Omental fat pad (tissue), 4 donors: Measurements from ENCODE around the gene ZG16B. TPM values are rescaled to one million over a fixed set of nuclear protein-coding genes. Genes with fewer than 3 reads are reported as not detected.

Experiments used
- ATAC-seq: fragments of 150-250 bp; one replicate; pipeline ENCODE4 v1.9.1; 2016; ENCODE audit warnings: mild to moderate bottlenecking, moderate library complexity; ENCODE audit not compliant: low FRiP score
- DNase-seq: peaks from one replicate; pipeline ENCODE4 v3.0.0-alpha.2; 2019; ENCODE audit warnings: low spot score
- total RNA-seq, 4 donors: library from RNA; depleted of rRNA; stranded (reverse); fragments of >200 nt; gene quantifications; one replicate each; pipeline ENCODE4 v1.1.0, GENCODE V29; 2016
- TF ChIP-seq, protein P1 (sequence below), 3 donors: fragments of 450-650 bp; IDR thresholded peaks; one replicate each; pipeline ENCODE4 v1.5.1; 2016 to 2017; ENCODE audit warnings: antibody characterized with exemption in 3 of 3, mild to moderate bottlenecking in 3 of 3, moderate library complexity in 2 of 3

The ZG16B gene
- total RNA-seq, 4 donors from 2014 or later, result 1.0 TPM; not detected in 3

DNA sequence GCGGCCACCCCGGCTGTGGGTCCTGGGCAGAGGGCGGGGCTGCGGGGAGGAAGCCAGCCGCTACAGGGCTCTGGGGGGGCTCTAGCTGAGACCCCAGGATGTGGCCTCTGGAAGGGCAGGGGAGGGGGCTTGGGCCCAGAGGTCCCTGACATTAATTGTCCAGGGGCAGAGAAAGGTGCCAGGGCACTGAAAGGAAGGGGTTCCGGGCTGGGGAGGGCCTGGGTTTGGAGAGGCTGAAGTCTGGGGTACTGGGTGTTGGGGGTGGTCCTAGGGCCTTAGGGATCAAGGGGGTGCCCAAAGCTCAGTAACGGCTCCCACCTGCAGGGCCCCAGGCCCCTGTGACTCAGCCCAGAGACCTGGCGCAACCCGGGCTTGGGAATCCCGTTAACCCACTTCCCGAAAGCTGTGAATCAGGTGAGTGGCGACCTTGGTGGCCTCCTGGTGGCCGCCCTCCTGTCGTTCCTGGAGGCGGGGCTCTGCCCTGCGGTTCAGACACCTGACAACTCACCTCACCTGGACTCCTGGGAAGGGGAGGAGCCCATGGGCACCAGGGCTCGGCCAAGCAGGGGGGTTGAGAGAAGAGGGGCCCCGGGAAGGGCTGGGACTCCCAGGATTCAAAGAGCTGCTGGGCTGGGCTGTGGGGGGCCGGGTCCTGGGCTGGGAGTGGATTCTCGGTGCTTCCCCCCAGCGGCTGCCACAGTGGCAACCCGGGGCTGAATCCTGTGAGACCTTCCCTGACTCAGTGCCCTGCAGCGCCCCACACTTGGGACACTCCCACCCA, 28.3 kb downstream of the ZG16B start:
- TF ChIP-seq, protein P1, sequence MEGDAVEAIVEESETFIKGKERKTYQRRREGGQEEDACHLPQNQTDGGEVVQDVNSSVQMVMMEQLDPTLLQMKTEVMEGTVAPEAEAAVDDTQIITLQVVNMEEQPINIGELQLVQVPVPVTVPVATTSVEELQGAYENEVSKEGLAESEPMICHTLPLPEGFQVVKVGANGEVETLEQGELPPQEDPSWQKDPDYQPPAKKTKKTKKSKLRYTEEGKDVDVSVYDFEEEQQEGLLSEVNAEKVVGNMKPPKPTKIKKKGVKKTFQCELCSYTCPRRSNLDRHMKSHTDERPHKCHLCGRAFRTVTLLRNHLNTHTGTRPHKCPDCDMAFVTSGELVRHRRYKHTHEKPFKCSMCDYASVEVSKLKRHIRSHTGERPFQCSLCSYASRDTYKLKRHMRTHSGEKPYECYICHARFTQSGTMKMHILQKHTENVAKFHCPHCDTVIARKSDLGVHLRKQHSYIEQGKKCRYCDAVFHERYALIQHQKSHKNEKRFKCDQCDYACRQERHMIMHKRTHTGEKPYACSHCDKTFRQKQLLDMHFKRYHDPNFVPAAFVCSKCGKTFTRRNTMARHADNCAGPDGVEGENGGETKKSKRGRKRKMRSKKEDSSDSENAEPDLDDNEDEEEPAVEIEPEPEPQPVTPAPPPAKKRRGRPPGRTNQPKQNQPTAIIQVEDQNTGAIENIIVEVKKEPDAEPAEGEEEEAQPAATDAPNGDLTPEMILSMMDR (IDR thresholded peaks at IDR 0.05), result no peak

DNA sequence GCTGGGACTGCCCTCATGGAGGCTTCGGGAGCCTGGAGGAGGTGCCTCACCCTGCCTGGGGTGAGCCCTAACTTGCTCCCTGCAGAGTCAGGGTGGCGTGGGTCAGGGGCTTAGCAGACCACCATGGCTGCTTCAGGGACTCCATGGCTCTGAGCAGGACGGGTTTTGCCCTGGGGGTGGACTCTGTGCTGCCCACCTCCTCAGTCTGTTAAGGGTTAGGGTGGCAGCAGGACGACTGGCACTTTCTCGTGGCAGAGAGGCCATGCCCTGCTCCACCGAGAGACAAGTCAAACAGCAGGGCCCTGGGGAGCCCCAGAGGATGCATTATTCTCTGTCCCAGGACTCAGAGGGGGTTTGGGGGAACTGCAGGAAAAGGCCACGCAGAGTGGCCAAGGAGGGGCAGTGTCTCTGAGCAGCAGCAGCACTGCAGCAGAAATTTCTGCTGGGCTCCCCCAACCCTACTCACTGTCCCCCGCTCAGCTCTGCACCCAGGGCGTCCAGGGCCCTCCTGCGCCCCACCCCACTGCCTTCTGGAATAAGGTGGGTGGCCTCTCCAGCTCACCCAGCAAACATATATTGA, 29.7 kb downstream of the ZG16B start:
- DNase-seq, result no peak
- no peak for ATAC-seq
- TF ChIP-seq, protein P1 (IDR thresholded peaks at IDR 0.05), result no peak

More for the DNA sequence above, 28.3 kb downstream of the ZG16B start:
- no peak for DNase-seq
- no peak for ATAC-seq

DNA sequence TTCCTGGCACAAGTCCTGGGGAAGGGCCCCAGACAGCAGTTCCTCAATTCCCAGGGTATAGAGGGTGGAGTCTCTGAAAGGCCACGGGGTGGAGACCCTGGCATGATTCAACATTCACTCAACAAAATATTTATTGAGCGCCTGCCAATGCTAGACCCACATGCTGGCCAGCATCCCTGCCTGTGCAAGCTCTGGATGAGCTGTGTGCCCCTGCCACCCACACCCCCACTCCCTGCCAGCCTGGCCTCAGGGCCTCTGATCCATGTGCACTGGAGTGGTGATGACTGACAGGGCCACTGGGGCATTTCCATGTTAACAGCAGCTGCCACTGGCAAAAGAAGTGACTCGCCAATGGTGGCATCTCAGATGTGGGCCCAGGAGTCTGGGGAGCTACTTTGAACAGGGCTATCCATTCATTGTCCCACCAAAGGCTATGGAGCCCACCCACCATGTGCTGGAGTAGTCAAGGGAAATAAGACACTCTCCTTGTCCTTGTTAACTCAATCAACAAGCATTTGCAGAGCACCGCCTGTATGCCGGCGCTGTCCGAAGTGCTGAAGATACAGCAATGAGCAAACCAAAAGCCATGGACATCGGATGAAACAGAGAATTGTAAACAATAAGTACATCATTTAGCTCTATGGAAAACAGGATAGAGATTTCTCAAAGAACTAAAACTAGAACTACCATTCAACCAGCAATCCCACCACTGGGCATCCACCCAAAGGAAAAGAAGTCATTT, 30.9 kb downstream of the ZG16B start:
- TF ChIP-seq, protein P1 (IDR thresholded peaks at IDR 0.05), result no peak
- DNase-seq (no peak), ATAC-seq (no peak)

DNA sequence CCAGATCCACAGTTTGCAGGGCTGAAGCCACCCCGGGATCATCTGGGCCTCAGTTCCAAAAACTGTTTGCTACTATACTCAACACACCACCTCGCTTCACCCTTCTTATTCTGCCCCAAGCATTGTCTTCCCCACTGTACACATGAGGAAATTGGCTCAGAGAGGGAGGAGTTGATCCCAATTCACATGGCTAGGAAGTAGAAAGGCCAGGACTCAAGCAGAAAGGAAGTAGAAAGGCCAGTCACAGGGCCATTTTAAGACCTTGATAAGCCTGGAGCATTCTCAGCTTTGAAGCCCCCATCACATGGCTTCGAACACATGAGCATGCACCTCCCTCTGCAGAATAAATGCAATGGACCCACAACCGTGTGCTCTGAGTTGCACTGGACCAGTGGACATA, 35.5 kb downstream of the ZG16B start:
- DNase-seq, result no peak
- ATAC-seq, result no peak
- TF ChIP-seq, protein P1 (IDR thresholded peaks at IDR 0.05), result no peak

DNA sequence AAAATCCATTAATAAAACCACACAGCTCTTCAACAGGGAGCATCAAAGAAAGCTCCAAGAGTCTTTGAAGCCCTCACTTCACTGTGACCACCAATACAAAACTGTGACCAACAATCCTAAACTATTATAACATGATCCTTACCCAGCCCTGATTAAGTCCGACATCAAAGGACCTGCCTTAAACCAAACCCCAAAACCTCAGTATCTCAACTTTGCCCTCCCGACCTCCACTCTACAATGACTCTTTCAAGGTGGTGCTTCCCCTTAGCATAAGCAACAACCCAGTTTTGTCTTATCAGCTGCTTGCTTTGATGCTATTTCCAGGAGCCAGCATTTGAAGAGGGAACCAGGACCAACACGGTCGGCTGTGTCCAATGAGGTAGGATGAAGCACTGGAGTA, 36.3 kb downstream of the ZG16B start:
- TF ChIP-seq, protein P1 (IDR thresholded peaks at IDR 0.05), result no peak
- DNase-seq (no peak), ATAC-seq (no peak)

DNA sequence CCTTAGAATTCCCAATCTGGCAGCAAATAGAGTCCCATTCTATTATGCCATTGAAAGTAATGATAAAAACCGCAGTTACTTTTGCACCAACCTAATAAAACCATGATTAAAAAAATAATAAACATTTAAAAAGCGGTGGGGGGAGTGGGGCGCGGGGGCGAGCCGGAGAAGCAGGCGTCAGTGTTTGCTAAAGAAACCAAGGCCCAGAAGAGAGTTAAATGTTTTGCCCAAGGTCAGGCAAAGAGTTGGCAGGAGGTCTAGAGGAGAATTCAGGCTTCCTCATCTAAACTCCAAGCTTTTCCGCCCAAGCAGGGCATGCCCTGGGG, 37.5 kb downstream of the ZG16B start:
- TF ChIP-seq, protein P1 (IDR thresholded peaks at IDR 0.05), result no peak
- ATAC-seq, result no peak
- no peak for DNase-seq
